ENCODE results near the gene PRSS16.
A peak's percentile ranks its signal among the peaks of the same experiment; 100 is the strongest.
"Not testable (repeated sequence)": the region's sequence is repeated elsewhere in the genome, so short reads cannot be mapped to it uniquely, and the experiment has no call there.

Gene PRSS16, protein sequence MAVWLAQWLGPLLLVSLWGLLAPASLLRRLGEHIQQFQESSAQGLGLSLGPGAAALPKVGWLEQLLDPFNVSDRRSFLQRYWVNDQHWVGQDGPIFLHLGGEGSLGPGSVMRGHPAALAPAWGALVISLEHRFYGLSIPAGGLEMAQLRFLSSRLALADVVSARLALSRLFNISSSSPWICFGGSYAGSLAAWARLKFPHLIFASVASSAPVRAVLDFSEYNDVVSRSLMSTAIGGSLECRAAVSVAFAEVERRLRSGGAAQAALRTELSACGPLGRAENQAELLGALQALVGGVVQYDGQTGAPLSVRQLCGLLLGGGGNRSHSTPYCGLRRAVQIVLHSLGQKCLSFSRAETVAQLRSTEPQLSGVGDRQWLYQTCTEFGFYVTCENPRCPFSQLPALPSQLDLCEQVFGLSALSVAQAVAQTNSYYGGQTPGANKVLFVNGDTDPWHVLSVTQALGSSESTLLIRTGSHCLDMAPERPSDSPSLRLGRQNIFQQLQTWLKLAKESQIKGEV

GRCh38 chr6:27247133-27247836 lies at the start of gene PRSS16:
Gene PRSS16, plus strand, starts transcription at chr6:27247701. Its CDS starts 37 bp downstream, at chr6:27247738.
- DNase-seq: no peak

DNA sequence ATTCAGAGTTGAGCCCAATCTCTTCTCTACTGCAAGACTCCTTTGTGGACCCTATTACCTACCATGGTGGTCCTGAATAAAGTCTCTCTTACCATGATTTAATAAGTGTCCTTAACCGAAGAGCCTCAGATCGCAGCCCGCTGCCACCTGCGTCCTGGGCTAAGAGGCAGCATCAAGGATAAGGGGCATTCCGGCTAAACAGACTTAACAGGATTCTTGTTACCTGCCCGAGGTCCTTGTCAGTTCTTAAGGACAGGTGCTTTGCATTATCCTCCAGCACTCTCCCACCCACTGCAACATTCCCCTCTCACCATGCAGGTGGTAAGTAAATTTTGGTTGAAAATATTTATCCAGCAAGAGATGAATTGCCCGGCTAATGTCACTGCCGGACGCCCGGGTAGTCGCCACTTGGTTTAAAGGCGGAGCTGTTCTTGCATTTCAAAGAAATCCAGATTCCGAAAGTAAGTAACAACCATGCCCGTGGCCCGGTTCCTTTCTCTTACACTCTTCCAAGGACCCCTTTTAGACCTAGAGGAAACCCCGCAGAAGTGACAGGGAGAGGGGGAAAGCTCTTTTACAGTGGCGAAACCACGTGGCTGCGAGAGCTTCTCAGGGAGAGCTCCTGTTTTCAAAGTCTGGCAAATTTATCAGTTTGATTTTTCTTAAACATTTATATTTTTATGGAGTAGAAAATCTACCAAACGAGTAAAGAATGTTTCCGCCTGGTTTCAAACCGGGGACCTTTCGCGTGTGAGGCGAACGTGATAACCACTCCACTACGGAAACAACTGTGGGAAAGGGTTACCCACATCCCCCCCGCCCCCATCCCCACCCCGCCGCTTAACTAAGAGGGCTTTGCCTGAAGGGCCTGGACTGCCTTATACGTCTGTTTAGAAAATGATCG lies 41.9 kb upstream of the PRSS16 start:
- DNase-seq: no peak

- no peak for DNase-seq
These were observed 40.7 kb upstream of the PRSS16 start for GRCh38 chr6:27206806-27207205.

- no peak for DNase-seq
These were observed 39.5 kb upstream of the PRSS16 start for GRCh38 chr6:27208042-27208441.

DNA sequence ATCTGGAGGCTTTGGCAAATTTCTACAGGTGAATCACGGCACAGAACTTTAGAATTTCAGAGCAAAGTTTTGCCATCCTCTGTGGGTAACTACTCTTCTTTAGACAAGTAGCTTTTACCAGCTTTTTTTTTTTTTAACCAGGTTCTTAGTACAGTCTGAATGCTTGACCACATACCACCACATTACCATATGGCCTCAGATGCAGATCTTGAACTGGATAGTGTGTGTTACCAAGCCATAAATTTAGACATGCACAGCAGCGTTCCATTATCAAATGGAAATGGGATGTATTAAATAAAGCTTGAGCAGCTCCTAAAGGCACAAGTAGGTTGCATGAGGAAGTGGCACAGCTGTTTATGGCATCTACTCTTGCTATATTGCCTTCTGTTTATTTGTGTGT lies 38.3 kb upstream of the PRSS16 start:
- no peak for DNase-seq

DNA sequence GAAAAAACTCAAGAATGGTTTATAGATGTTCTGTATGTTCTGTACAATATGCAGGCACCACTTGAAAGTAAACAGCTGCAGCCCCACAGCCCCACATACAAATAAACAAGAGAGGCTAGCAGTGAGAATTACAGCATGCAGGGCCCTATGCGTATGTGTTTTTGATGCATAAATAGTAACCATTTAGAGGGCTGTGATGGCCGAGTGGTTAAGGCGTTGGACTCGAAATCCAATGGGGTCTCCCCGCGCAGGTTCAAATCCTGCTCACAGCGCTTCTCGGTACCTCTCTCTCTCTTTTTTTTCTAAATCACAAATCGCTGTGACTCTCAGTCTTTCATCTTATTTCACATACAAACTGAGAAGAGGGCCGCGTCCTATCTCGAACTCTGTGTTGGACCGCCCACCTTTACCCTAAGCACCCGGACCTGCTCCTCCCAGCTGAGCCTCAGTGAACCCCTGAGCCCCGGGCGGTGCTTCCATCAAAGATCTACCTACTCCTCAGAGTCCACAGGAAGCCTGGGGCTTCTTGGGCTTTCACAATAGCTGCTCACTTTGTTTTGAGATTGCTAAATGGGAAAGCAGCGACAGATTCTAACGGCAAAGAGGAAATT lies 37.7 kb upstream of the PRSS16 start:
- DNase-seq: no peak

DNA sequence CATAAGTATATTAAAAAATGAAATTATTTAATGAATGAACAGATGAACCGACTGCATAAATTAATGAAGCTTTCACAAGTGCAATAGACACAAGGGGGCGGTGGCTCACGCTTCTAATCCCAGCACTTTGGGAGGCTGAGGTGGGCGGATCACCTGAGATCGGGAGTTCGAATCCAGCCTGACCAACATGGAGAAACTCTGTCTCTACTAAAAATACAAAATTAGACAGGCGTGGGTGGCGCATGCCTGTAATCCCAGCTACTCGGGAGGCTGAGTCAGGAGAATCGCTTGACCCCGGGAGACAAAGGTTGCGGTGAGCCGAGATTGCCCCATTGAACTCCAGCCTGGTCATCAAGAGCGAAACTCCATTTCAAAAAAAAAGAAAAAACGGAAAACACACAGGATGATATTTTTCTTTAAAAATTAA lies 34.4 kb upstream of the PRSS16 start:
- DNase-seq: not testable (repeated sequence)

DNA sequence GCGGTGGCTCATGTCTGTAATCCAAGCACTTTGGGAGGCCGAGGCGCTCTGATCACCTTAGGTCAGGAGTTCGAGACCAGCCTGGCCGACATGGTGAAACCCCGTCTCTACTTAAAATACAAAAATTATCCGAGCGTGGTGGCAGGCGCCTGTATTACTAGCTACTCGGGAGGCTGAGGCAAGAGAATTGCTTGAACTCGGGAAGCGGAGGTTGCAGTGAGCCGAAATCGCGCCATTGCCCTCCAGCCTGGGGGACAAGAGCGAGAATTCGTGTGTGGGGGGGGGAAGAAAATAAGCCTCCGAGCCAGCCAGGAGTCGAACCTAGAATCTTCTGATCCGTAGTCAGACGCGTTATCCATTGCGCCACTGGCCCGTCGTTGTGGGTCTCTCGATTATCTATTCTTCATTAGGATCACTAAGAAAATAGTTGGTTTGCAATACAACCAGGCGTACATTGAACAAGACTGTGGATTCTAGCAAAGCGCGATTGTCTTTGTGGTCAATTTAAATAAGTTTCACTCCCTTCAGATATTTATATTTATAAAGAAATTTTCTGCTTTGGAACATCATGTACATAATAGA lies 33.9 kb upstream of the PRSS16 start:
- no peak for DNase-seq

DNA sequence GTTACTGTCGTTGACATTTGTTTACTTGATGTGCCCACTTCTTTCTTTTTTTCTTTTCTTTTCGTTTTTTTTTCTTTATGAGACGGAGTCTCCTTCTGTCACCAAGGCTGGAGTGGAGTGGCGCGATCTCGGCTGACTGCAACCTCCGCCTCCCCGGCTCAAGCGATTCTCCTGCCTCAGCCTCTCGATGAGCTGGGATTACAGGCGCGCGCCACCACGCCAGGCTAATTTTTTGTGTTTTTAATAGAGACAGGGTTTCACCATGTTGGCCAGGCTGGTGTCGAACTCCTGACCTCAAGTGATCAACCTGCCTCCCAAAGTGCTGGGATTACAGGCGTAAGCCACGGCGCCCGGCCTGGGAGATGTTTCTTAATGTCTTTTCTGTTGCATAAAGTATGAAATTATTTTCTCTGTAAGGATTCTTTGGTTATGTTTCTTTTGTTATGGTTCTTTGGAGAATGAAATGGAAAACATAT lies 33.3 kb upstream of the PRSS16 start:
- no peak for DNase-seq

GRCh38 chr6:27216874-27217273 lies 30.6 kb upstream of the PRSS16 start:
- no peak for DNase-seq

- not testable (repeated sequence) for DNase-seq
These were observed 24.5 kb upstream of the PRSS16 start for GRCh38 chr6:27222971-27223370.

GRCh38 chr6:27224729-27225128 lies 22.8 kb upstream of the PRSS16 start:
- DNase-seq: no peak

GRCh38 chr6:27228963-27229477 lies 18.5 kb upstream of the PRSS16 start:
- no peak for DNase-seq

DNA sequence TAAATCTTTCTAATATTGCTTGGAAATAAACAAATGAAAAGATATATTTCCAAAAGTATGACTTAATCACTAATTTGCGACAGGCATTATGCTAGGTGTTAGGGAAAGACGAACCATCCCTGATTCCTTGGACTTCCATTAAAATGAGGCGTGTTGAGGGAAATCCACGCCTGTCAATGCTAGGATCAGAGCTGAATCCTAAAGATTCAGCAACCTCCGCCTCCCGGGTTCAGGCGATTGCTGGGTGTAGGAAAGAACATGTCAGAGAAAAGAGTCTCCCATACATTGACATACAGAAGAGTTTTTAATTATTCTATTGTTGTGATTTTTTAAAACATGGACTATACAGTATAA lies 16.8 kb upstream of the PRSS16 start:
- DNase-seq: no peak

- DNase-seq: no peak
These were observed 12.9 kb upstream of the PRSS16 start for GRCh38 chr6:27234576-27234975.

GRCh38 chr6:27237089-27237803 lies 10.3 kb upstream of the PRSS16 start:
- peak in 2 of 4 experiments; percentile 3 to 14 for DNase-seq

DNA sequence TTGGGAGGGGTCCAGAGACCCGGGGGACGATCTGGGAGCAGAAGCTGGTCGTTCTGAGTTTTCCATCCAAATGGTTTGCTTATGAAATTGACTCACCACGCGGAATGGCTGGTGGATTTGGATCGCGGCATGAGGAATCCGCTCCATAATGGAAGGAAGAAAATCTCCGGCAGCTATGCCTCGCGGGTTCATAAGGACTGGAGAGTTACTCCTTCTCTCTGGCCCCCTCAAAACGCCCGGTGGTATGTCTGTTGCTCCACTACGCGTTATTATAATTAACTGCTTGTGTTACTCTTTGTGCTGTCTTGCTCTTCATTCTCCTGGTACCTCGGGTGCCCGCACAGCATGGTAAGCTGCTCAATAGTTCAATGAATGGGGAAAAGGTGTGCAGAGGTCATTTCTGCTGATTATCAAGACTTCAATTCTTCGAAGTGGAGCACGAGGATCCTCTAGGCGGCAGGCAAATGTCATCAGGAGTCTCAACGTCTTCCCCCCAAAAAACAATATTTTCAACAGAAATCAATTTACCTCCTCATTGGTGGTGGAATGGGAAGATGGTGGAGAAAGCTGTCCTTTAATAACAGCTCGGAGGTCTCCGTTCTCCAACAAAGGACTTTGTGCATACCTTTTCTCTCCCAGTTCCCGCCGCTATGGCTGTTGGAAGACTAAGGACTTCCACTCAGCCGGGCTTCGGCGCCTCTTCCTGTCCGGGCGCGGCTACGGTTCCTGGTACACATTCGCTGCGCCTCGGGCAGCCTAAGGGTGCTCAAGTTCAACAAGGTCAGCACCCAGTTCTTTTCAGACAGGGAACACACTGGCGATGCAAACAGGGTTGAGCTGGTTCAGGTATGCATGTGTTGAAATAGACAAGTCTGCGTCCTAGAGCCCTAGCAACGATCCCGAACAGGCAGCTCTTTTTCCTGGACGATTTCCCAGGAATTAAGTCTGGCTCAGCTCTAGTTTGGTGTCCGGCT lies 9.2 kb upstream of the PRSS16 start:
- no peak for DNase-seq

GRCh38 chr6:27239258-27239657 lies 8.2 kb upstream of the PRSS16 start:
- DNase-seq: no peak

DNA sequence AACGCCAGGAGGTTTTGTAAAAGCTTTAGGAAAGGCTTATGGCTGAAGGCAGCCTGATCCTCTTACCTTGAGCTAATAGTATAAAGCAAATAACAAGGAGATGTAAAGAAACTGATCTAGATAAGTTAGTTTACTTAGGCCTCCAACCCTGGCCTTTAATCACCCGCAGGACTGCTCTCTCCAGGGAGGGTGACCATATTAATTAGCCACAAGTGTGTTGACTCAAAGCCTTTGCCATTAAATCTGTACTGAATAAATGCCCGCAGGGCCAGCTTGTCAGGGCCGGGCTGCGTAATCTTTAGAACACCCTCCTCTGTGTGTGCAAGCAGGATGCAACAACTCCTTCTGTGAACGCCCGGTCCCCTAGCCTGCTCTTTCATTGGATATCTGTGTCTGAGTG lies 6.1 kb upstream of the PRSS16 start:
- no peak for DNase-seq
